Omental fat pad (tissue), 4 donors: ENCODE data around the gene TUSC2. TPM values are rescaled to one million over a fixed set of nuclear protein-coding genes. Genes with fewer than 3 reads are reported as not detected.

Source experiments
- ATAC-seq: fragments of 150-250 bp; one replicate; pipeline ENCODE4 v1.9.1; 2016; ENCODE audit warnings: mild to moderate bottlenecking, moderate library complexity; ENCODE audit not compliant: low FRiP score
- DNase-seq: peaks from one replicate; pipeline ENCODE4 v3.0.0-alpha.2; 2019; ENCODE audit warnings: low spot score
- CTCF ChIP-seq, 3 donors: fragments of 450-650 bp; IDR thresholded peaks; one replicate each; pipeline ENCODE4 v1.5.1; 2016 to 2017; ENCODE audit warnings: antibody characterized with exemption in 3 of 3, mild to moderate bottlenecking in 3 of 3, moderate library complexity in 2 of 3
- total RNA-seq, 4 donors: library from RNA; depleted of rRNA; stranded (reverse); fragments of >200 nt; gene quantifications; one replicate each; pipeline ENCODE4 v1.1.0, GENCODE V29; 2016

Gene TUSC2
- total RNA-seq, 4 donors from 2014 or later: 13.7 to 28.8 (median 22.8) TPM

- ATAC-seq (no peak), DNase-seq (no peak)
- no peak for TF ChIP-seq CTCF (IDR thresholded peaks at IDR 0.05)
These were observed 43.2 kb upstream of the TUSC2 start for GRCh38 chr3:50371133-50371685.

- DNase-seq (no peak), ATAC-seq (no peak)
- no peak for TF ChIP-seq CTCF (IDR thresholded peaks at IDR 0.05)
These were observed 42.6 kb upstream of the TUSC2 start for GRCh38 chr3:50370594-50370993.

- ATAC-seq: no peak
- no peak for DNase-seq
- no peak for TF ChIP-seq CTCF (IDR thresholded peaks at IDR 0.05)
These were observed 41.1 kb upstream of the TUSC2 start for GRCh38 chr3:50369012-50369670.

- no peak for TF ChIP-seq CTCF (IDR thresholded peaks at IDR 0.05)
- no peak for DNase-seq
- ATAC-seq: no peak
These were observed 37.8 kb upstream of the TUSC2 start for GRCh38 chr3:50365842-50366220.

- ATAC-seq (peak; percentile 86), DNase-seq (peak; percentile 65)
- TF ChIP-seq CTCF (IDR thresholded peaks at IDR 0.05): no peak
These were observed 37.2 kb upstream of the TUSC2 start for GRCh38 chr3:50365080-50365841.

- DNase-seq: no peak
- ATAC-seq: peak; percentile 50
- no peak for TF ChIP-seq CTCF (IDR thresholded peaks at IDR 0.05)
These were observed 36.6 kb upstream of the TUSC2 start for GRCh38 chr3:50364573-50365079.
